BJ (cell line): ENCODE data around the gene CEP97. TPM values are rescaled to one million over a fixed set of nuclear protein-coding genes. Genes with fewer than 3 reads are reported as not detected.
"Not testable (repeated sequence)": the region's sequence is repeated elsewhere in the genome, so short reads cannot be mapped to it uniquely, and the experiment has no call there.

ENCODE experiments used
- CTCF ChIA-PET: fragments of 350-600 bp; formaldehyde crosslinking; extraction: SDS; loops from one replicate; lab custom pipeline; 2021; ENCODE audit warnings: antibody characterized with exemption, inconsistent platforms; lab: Yijun Ruan, JAX
- POLR2A ChIA-PET: fragments of 300-600 bp; sonication (Branson Sonifier 250); formaldehyde crosslinking; extraction: SDS; loops from one replicate; lab custom pipeline; 2021; ENCODE audit warnings: antibody characterized with exemption; lab: Charles Lee
- DNase-seq: peaks from one replicate; pipeline ENCODE4 v3.0.0-alpha.2; 2011; ENCODE audit warnings: low read depth
- H3K27me3 ChIP-seq: 2 replicates; pipeline ENCODE4 v1.6.0; 2011; ENCODE audit warnings: low read length; ENCODE audit not compliant: control insufficient read depth, insufficient read depth
- H3K36me3 ChIP-seq: 2 replicates; pipeline ENCODE4 v1.5.1; 2011; ENCODE audit warnings: low read length; ENCODE audit not compliant: control insufficient read depth, insufficient read depth
- H3K4me3 ChIP-seq: 2 replicates; pipeline ENCODE4 v1.5.1; 2011; ENCODE audit warnings: low read depth, mild to moderate bottlenecking, control low read depth, low read length
- CTCF ChIP-seq: IDR thresholded peaks from 2 replicates; pipeline ENCODE4 v1.5.1; 2011; ENCODE audit warnings: low read depth, mild to moderate bottlenecking, control low read depth, inconsistent platforms, low read length, moderate library complexity; ENCODE audit not compliant: insufficient read depth
- polyA plus RNA-seq: library from polyadenylated mRNA; depleted of rRNA; stranded (reverse); fragments of >200 nt; gene quantifications from 2 replicates; pipeline ENCODE4 v1.2.3, GENCODE V29; 2011

The CEP97 gene
- polyA plus RNA-seq, 1 experiment = 1.2 TPM

- Histone ChIP-seq H3K27me3 (no peaks in the 10 kb centered on the region), H3K4me3 (no peak overlapping the region), H3K36me3 (peaks cover 11% of the 10 kb centered on the region)
- no peak for TF ChIP-seq CTCF
- CTCF ChIA-PET = interaction anchor here (0.7 to 1.4 kb wide), 2 partner anchors 26 to 1885 kb away, joined by 3 to 6 read pairs; no protein-coding TSS in a partner anchor
- POLR2A ChIA-PET = no interaction called here
- DNase-seq = no peak
These were observed 7.8 kb downstream of the CEP97 start for GRCh38 chr3:101732240-101732641.

GRCh38 chr3:101735833-101736232 is 11.4 kb downstream of the CEP97 start:
- ChIA-PET CTCF (no interaction called here), POLR2A (no interaction called here)
- no peak overlapping the region for H3K4me3 ChIP-seq
- DNase-seq = no peak
- TF ChIP-seq CTCF = no peak
- no peaks in the 10 kb centered on the region for H3K27me3 ChIP-seq
- H3K36me3 ChIP-seq = peaks cover 11% of the 10 kb centered on the region

- POLR2A ChIA-PET, DNase-seq, H3K27me3 ChIP-seq, CTCF ChIA-PET, H3K36me3 ChIP-seq, H3K4me3 ChIP-seq: not testable (repeated sequence)
These were observed 17.5 kb downstream of the CEP97 start for GRCh38 chr3:101741914-101742313.

GRCh38 chr3:101744811-101745210 is 20.4 kb downstream of the CEP97 start:
- no peak for DNase-seq
- POLR2A ChIA-PET = no interaction called here
- TF ChIP-seq CTCF = no peak
- Histone ChIP-seq H3K36me3 (no peaks in the 10 kb centered on the region), H3K27me3 (no peaks in the 10 kb centered on the region), H3K4me3 (no peak overlapping the region)
- CTCF ChIA-PET = interaction anchor here (0.7 kb wide), 1 partner anchor 11 kb away, joined by 3 read pairs; no protein-coding TSS in a partner anchor

GRCh38 chr3:101745934-101746333 is 21.5 kb downstream of the CEP97 start:
- DNase-seq, H3K27me3 ChIP-seq, H3K36me3 ChIP-seq, H3K4me3 ChIP-seq, CTCF ChIA-PET, POLR2A ChIA-PET: not testable (repeated sequence)

GRCh38 chr3:101753386-101754113 is 29.1 kb downstream of the CEP97 start:
- POLR2A ChIA-PET = not testable (repeated sequence)

GRCh38 chr3:101758224-101758623 is 33.8 kb downstream of the CEP97 start:
- DNase-seq = no peak
- H3K36me3 ChIP-seq = peaks cover 3% of the 10 kb centered on the region
- ChIA-PET CTCF (no interaction called here), POLR2A (no interaction called here)
- no peak overlapping the region for H3K4me3 ChIP-seq
- TF ChIP-seq CTCF = no peak
- H3K27me3 ChIP-seq = no peaks in the 10 kb centered on the region

More at GRCh38 chr3:101753386-101754113, 29.1 kb downstream of the CEP97 start:
- CTCF ChIA-PET, H3K4me3 ChIP-seq, DNase-seq, H3K27me3 ChIP-seq, H3K36me3 ChIP-seq: not testable (repeated sequence)
